Endothelial cell of umbilical vein (primary cell): Measurements from ENCODE around the gene SLC44A4.
"Not testable (repeated sequence)": the region's sequence is repeated elsewhere in the genome, so short reads cannot be mapped to it uniquely, and the experiment has no call there.

ENCODE experiments used
- EZH2 ChIP-seq: IDR thresholded peaks from 2 replicates; pipeline ENCODE4 v1.6.1; 2012; ENCODE audit warnings: borderline replicate concordance, low read depth, mild to moderate bottlenecking, moderate library complexity, low read length, inconsistent platforms; ENCODE audit not compliant: severe bottlenecking
- FOS ChIP-seq: IDR thresholded peaks from 2 replicates; pipeline ENCODE4 v1.6.1; 2011; ENCODE audit warnings: mild to moderate bottlenecking, low read length, moderate library complexity, borderline replicate concordance; ENCODE audit not compliant: insufficient read depth
- POLR2A ChIP-seq: IDR thresholded peaks from 2 replicates; pipeline ENCODE4 v1.6.1; 2012; ENCODE audit warnings: low read depth, mild to moderate bottlenecking, control low read depth, low read length
- POLR2AphosphoS5 ChIP-seq: IDR thresholded peaks from 2 replicates; pipeline ENCODE4 v1.6.1; 2012; ENCODE audit warnings: low read depth, mild to moderate bottlenecking, control low read depth, low read length, moderate library complexity; ENCODE audit not compliant: insufficient read depth
- TF ChIP-seq, protein P1 (sequence below), 2 donors: IDR thresholded peaks; 1 replicate in 1 of 2; 2 replicates in 1 of 2; pipeline ENCODE4 v1.5.1; 2011; ENCODE audit warnings: low read length in 2 of 2, mild to moderate bottlenecking in 2 of 2, moderate library complexity in 2 of 2, control low read depth in 1 of 2, inconsistent platforms in 1 of 2, low read depth in 1 of 2; ENCODE audit not compliant: insufficient read depth in 1 of 2; ENCODE audit errors: extremely low read depth in 1 of 2

DNA sequence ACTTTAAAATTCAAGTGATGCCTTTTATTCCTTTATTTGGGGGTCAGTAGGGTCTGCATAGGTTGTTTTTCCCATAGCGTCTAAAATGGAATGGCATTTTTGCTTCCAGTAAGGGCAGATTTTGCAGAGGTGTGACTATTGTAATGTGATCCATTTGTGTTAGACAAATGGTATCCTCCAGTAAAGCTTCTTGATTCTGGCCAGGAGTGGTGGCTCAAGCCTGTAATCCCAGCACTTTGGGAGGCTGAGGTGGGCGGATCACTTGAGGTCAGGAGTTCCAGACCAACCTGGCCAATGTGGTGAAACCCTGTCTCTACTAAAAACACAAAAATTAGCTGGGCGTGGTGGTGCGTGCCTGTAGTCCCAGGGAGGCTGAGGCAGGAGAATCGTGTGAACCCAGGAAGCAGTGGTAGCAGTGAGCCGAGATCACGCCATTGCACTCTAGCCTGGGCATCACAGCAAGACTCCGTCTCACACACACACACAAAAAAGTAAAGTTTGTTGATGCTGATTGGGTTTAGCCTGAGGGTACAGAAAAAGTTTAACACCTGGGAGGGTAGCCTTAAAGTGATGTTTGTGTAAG is 60.8 kb downstream of the SLC44A4 start:
- TF ChIP-seq, protein P1, sequence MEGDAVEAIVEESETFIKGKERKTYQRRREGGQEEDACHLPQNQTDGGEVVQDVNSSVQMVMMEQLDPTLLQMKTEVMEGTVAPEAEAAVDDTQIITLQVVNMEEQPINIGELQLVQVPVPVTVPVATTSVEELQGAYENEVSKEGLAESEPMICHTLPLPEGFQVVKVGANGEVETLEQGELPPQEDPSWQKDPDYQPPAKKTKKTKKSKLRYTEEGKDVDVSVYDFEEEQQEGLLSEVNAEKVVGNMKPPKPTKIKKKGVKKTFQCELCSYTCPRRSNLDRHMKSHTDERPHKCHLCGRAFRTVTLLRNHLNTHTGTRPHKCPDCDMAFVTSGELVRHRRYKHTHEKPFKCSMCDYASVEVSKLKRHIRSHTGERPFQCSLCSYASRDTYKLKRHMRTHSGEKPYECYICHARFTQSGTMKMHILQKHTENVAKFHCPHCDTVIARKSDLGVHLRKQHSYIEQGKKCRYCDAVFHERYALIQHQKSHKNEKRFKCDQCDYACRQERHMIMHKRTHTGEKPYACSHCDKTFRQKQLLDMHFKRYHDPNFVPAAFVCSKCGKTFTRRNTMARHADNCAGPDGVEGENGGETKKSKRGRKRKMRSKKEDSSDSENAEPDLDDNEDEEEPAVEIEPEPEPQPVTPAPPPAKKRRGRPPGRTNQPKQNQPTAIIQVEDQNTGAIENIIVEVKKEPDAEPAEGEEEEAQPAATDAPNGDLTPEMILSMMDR (IDR thresholded peaks at IDR 0.05; ENCODE audit: extremely low read depth in 1 of 2, insufficient read depth in 1 of 2, low read depth in 1 of 2, low read length in 2 of 2): not testable (repeated sequence)
- TF ChIP-seq POLR2AphosphoS5, EZH2, POLR2A, FOS: not testable (repeated sequence)
